Heart right ventricle (tissue), 16 donors: Measurements from ENCODE around the gene DAZAP1. TPM values are rescaled to one million over a fixed set of nuclear protein-coding genes. Genes with fewer than 3 reads are reported as not detected.

Experiments
- ATAC-seq, 8 donors: fragments of 200-7000 bp; cut with Tn5 transposase; one replicate each; pipeline ENCODE4 v1.9.1; 2020; ENCODE audit warnings: mild to moderate bottlenecking in 8 of 8, moderate library complexity in 8 of 8, moderate number of reproducible peaks in 1 of 8
- DNase-seq, 2 donors: peaks; one replicate each; pipeline ENCODE4 v3.0.0-alpha.2; 2020
- H3K27ac ChIP-seq, 10 donors: fragments of 200-600 bp; sonication (generic) in 2 of 10; one replicate each; pipeline versions ENCODE4 v1.5.0 to v1.8.0; 2020 to 2022; ENCODE audit warnings: mild to moderate bottlenecking in 3 of 10
- H3K27me3 ChIP-seq, 7 donors: fragments of 200-600 bp; one replicate each; pipeline ENCODE4 v1.8.0; 2021 to 2022; ENCODE audit warnings: mild to moderate bottlenecking in 2 of 7
- H3K36me3 ChIP-seq, 9 donors: fragments of 200-600 bp; sonication (generic) in 1 of 9; one replicate each; pipeline versions ENCODE4 v1.5.0 to v1.8.0; 2020 to 2022; ENCODE audit warnings: mild to moderate bottlenecking in 2 of 9
- H3K4me1 ChIP-seq, 9 donors: fragments of 200-600 bp; sonication (generic) in 1 of 9; one replicate each; pipeline versions ENCODE4 v1.5.0 to v1.8.0; 2020 to 2022; ENCODE audit warnings: mild to moderate bottlenecking in 4 of 9
- H3K4me3 ChIP-seq, 10 donors: fragments of 200-600 bp; sonication (generic) in 2 of 10; one replicate each; pipeline versions ENCODE4 v1.5.0 to v1.8.0; 2020 to 2022; ENCODE audit warnings: mild to moderate bottlenecking in 7 of 10, moderate library complexity in 2 of 10
- H3K9me3 ChIP-seq, 11 donors: fragments of 200-600 bp in 10 of 11; sonication (generic) in 2 of 11; one replicate each; pipeline versions ENCODE4 v1.5.0 to v1.8.0; 2013 to 2022; ENCODE audit warnings: mild to moderate bottlenecking in 2 of 11, control low read depth in 1 of 11, moderate library complexity in 1 of 11
- CTCF ChIP-seq, 9 donors: fragments of 200-600 bp; sonication (generic) in 2 of 9; IDR thresholded peaks; one replicate each; pipeline versions ENCODE4 v1.5.0 to v1.8.0; 2021 to 2022; ENCODE audit warnings: antibody characterized with exemption in 9 of 9, mild to moderate bottlenecking in 5 of 9, moderate library complexity in 1 of 9
- WGBS, 2 donors: extraction: QIAGEN DNeasy Blood & Tissue Kit; methylation state at CpG; one replicate each; pipeline ENCODE4 v1.1.7; 2013; ENCODE audit warnings: inconsistent platforms in 1 of 2; 5-methylcytosine and 5-hydroxymethylcytosine counted together
- intact Hi-C, 10 donors: fragments of 100-400 bp; cut with DNase I; formaldehyde crosslinking; loops; one replicate each; pipeline versions ENCODE4 v1.11.1 to v1.14.2; 2022
- polyA plus RNA-seq, 2 donors: library from polyadenylated mRNA; stranded (reverse); fragments of 200-250 nt; gene quantifications; one replicate each; pipeline ENCODE4 v1.2.3, GENCODE V29; 2013
- total RNA-seq, 10 donors: library from RNA; stranded (reverse); fragmentation: NEBNext Ultra II Directional in 3 of 10; extraction: Animal tissue kit (Norgen Biotek cat#: 25700) in 3 of 10; gene quantifications; one replicate each; pipeline versions ENCODE4 v1.2.1 to v1.2.4, GENCODE V29; 2021 to 2023
- donor health status: Arrhythmogenic right ventricular cardiomyopathy.
- donor health status: ischemic (EF 13 %, LVEDD 7.1; RV severe dilation, severe dysfunction).
- donor health status: healthy with polysubstance abuse.
- donor health status: DM: no; HTN: yes; CAD: no.
- donor health status: DM: no; HTN: no; CAD: no.
- donor health status: ischemic (EF 25% LVEDD 6.9; RV normal size, moderate dysfunction).
- donor health status: ischemic (EF 25% LVEDD 5.7; RV mildly dilated, moderate dysfunction).
- donor health status: healthy.
- donor health status: DM: yes; HTN: yes; CAD: no.
- donor health status: Ischemic cardiomyopathy.
- donor health status: ischemic (EF 35%, LVEDD 5.7; RV mildly dilated, moderate dysfunction).
- donor health status: nonischemic (EF 11% LVEDD 7.7; RV severe dilation, severe dysfunction).
- donor health status: DM: yes; HTN: yes; CAD: no.
- donor health status: PGD.
- donor health status: ischemic (EF 29% LVEDD 5.4; RV normal size, mild dysfunction).
- donor health status: nonischemic (EF 23%, LVEDD 6.1; RV moderate dilation, normal function).

DAZAP1 gene
- total and polyA plus RNA-seq, 12 donors = 56.7 to 111 (median 79.5) TPM

- peaks cover 15 to 39% (median 36%) of the 10 kb centered on the region in 9 donors for H3K4me1 ChIP-seq
- intact Hi-C loops = loop anchor here in 2 of 10 donors (10.0 kb wide), 1 partner anchor 65 kb away; the partner anchor contains the start of gene ADAMTSL5 (in 2 of the 2)
- 5 to 6% methylated on average over 63 to 74 of the region's 74 CpGs for WGBS, 2 donors
These were observed 42.4 kb downstream of the DAZAP1 start, which contains the start of gene APC2 for GRCh38 chr19:1449467-1450442. TSS of gene APC2 (plus strand) at chr19:1450121. CDS start at chr19:1453002, 2,881 bp downstream.

DNA sequence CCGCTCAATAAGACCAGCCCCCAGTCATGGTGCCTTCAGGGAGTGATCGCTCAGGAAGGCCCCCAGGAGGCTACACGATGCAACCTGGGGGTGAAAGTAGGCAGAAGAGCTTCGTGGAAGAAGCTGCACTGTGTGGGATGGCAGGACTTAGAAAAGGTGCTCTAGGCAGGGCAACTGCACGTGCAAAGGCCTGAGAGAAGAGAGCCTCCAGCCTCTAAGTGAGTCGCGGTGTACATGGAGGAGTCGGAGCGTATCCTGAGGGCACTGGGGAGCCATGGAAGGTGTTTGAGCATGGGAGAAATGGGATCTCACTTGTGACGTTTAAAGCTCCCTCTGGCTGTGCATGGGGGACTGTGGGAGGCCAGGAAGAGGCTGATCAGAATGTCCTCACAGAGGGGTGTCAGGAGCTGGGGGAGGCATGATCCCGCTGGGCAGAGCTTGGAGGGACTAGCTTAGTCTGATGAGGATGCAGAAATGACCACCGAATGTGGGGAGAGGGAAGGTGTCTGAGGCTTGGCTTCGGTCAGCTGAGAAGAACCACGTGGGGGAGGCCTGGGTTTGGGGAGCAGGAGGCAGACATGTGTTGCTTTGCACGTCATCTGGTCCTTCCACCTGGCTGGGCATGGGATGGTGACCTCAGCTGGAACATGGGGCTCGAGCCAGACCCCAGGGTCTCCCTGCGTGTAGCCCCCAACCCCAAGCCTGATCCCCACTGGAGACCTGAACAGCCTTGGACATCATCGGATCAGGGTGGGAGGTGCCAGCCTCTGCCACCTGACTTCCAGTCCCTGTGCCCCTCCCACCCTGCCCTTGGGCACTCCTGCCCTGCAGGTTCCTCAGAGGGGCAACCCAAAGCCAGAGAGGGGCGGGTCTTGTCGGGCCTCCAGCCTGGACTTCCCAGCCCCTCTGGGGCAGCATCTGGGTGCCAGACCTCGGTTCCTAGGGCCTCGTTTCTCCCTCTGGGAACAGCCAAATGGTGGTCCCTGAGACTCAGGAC, 43.6 kb downstream of the DAZAP1 start:
- Histone ChIP-seq H3K9me3 (no peaks in the 10 kb centered on the region), H3K4me3 (no peak overlapping the region), H3K27me3 (peaks cover 57 to 100% (median 98%) of the 10 kb centered on the region in 7 donors), H3K4me1 (peaks cover 12 to 40% (median 35%) of the 10 kb centered on the region in 9 donors), H3K27ac (no peak overlapping the region), H3K36me3 (no peaks in the 10 kb centered on the region)
- no peak for DNase-seq
- TF ChIP-seq CTCF (IDR thresholded peaks at IDR 0.05) = no peak
- WGBS, 2 donors = 60 to 61% methylated on average over 22 of the region's 22 CpGs
- no peak for ATAC-seq
- intact Hi-C loops = no loop called here

More at GRCh38 chr19:1449467-1450442, 42.4 kb downstream of the DAZAP1 start, which contains the start of gene APC2:
- no peaks in the 10 kb centered on the region for H3K9me3 ChIP-seq
- DNase-seq = no peak
- no peaks in the 10 kb centered on the region for H3K36me3 ChIP-seq
- H3K27me3 ChIP-seq = peaks cover 53 to 100% (median 93%) of the 10 kb centered on the region in 7 donors
- H3K4me3 ChIP-seq = no peak within 1 kb of the TSS
- no peak for TF ChIP-seq CTCF (IDR thresholded peaks at IDR 0.05)
- no peak for ATAC-seq
- H3K27ac ChIP-seq = no peak within 1 kb of the TSS

DNA sequence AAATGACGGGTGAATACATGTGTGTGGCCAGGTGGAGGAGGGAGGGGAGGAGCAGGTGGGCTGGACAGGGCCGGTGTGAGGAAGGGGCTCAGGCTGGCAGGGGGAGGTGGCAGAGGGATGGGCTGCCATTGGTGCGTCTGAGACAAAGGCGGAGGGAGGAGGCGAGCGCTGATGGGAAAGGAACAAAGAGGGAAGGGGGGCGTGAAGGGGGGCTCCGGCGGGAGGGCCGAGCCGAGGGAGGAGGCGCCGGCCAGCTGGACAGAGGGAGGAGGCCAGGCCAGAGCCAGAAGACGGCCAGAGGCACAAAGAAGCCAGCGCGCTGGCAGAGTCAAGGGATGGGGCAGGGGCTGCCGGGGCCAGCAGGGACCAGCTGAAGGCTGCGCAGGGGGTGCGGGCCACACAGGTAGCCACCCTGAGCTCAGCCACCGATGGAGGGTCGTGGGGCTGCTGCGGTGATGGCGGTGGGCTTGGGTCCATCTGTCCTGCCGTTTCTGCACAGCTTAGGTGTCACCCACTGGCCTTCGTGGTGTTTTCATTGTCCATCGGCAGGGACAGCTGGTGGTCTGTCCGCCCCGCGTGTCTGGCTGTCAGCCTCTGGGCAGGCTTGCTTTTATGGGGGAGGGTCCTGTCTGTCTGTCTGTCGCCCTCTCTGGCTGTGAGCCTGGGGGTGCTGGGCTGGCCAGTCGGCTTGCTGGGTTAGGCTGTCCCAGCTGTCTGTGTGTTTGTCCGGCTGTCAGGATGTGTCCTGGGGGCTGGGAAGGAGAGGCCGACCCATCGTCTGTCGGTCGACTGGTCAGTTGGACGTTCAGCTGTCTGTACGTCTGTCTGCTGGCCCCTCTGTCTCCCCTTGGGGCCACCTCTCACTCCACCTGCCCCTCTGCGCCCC, 44.8 kb downstream of the DAZAP1 start:
- intact Hi-C loops = no loop called here
- Histone ChIP-seq H3K27ac (no peak overlapping the region), H3K36me3 (no peaks in the 10 kb centered on the region), H3K4me1 (peaks cover 7 to 41% (median 36%) of the 10 kb centered on the region in 9 donors), H3K9me3 (no peaks in the 10 kb centered on the region), H3K27me3 (peaks cover 57 to 100% (median 98%) of the 10 kb centered on the region in 7 donors), H3K4me3 (no peak overlapping the region)
- 37 to 39% methylated on average over 34 to 39 of the region's 39 CpGs for WGBS, 2 donors
- no peak for TF ChIP-seq CTCF (IDR thresholded peaks at IDR 0.05)
- DNase-seq (no peak), ATAC-seq (no peak)
